ENCODE measurements around the gene BBC3. TPM values are rescaled to one million over a fixed set of nuclear protein-coding genes. Genes with fewer than 3 reads are reported as not detected.
"Not testable (repeated sequence)": the region's sequence is repeated elsewhere in the genome, so short reads cannot be mapped to it uniquely, and the experiment has no call there.

BBC3 gene
- total RNA-seq, result 1 to 10 TPM; 1.8 to 8.0 (median 3.1) TPM
- long read RNA-seq, result 0 reads

- Histone ChIP-seq H3K9me3 (no peaks in the 10 kb centered on the region), H3K27me3 (no peaks in the 10 kb centered on the region), H3K36me3 (no peaks in the 10 kb centered on the region), H3K27ac (peak within 1 kb of the TSS; percentile 56 to 80 (median 70)), H3K4me3 (peak within 1 kb of the TSS; percentile 77 to 97 (median 93)), H3K4me1 (peaks cover 0 to 22% (median 12%) of the 10 kb centered on the region in 4 donors)
- intact Hi-C loops (cut with DNase I), result no loop called here
- TF ChIP-seq, protein P1, sequence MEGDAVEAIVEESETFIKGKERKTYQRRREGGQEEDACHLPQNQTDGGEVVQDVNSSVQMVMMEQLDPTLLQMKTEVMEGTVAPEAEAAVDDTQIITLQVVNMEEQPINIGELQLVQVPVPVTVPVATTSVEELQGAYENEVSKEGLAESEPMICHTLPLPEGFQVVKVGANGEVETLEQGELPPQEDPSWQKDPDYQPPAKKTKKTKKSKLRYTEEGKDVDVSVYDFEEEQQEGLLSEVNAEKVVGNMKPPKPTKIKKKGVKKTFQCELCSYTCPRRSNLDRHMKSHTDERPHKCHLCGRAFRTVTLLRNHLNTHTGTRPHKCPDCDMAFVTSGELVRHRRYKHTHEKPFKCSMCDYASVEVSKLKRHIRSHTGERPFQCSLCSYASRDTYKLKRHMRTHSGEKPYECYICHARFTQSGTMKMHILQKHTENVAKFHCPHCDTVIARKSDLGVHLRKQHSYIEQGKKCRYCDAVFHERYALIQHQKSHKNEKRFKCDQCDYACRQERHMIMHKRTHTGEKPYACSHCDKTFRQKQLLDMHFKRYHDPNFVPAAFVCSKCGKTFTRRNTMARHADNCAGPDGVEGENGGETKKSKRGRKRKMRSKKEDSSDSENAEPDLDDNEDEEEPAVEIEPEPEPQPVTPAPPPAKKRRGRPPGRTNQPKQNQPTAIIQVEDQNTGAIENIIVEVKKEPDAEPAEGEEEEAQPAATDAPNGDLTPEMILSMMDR (IDR thresholded peaks at IDR 0.05), result no peak
- peak; percentile 66 for TF ChIP-seq POLR2A (IDR thresholded peaks at IDR 0.05)
- WGBS (ENCODE audit: insufficient coverage, low coverage, low lambda C conversion rate, missing lambda C conversion rate), result 7% methylated on average over 3 of the region's 43 CpGs
- ATAC-seq, result no peak
- no peak for DNase-seq
Observed at GRCh38 chr19:47230921-47231214, at the start of gene BBC3. TSS of gene BBC3 (minus strand) at chr19:47231199. CDS start at chr19:47228431, 2,768 bp downstream.

- Histone ChIP-seq H3K27ac (no peak overlapping the region), H3K36me3 (no peaks in the 10 kb centered on the region), H3K4me3 (no peak overlapping the region), H3K27me3 (no peaks in the 10 kb centered on the region), H3K4me1 (peaks cover 0 to 5% (median 2%) of the 10 kb centered on the region in 4 donors), H3K9me3 (no peaks in the 10 kb centered on the region)
- DNase-seq (no peak), ATAC-seq (peak; percentile 22 to 55 (median 31))
- whole genome bisulfite sequencing (ENCODE audit: insufficient coverage, low coverage, low lambda C conversion rate, missing lambda C conversion rate), result 82% methylated on average over 7 of the region's 13 CpGs
- no peak for TF ChIP-seq POLR2A (IDR thresholded peaks at IDR 0.05)
- TF ChIP-seq, protein P1 (IDR thresholded peaks at IDR 0.05), result peak; percentile 27 to 35 (median 31)
- intact Hi-C loops (cut with DNase I), result no loop called here
Observed at GRCh38 chr19:47280183-47280797, 49.3 kb upstream of the BBC3 start.

DNA sequence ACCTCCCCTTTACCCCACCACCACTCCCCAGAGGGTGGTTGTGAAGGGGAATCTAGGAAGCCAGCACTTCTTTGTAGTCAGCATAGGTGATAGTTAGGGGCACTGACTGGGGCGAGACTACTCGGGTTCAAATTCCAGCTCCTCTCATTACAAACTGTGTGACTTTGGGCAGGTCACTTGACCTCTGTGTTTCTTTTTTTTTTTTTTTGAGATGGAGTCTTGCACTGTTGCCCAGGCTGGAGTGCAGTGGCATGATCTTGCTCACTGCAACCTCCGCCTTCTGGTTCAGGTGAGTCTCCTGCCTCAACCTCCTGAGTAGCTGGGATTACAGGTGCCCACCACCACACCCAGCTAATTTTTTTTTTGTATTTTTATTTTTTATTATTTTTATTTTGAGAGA is 45.5 kb upstream of the BBC3 start:
- peaks cover 0 to 16% (median 2%) of the 10 kb centered on the region in 4 donors for H3K4me1 ChIP-seq
- H3K27ac ChIP-seq; H3K36me3 ChIP-seq; H3K9me3 ChIP-seq; H3K4me3 ChIP-seq; ATAC-seq; H3K27me3 ChIP-seq; DNase-seq; intact Hi-C loops (cut with DNase I): not testable (repeated sequence)
- 83% methylated on average over 2 of the region's 3 CpGs for WGBS (ENCODE audit: insufficient coverage, low coverage, low lambda C conversion rate, missing lambda C conversion rate)

GRCh38 chr19:47275791-47276461 is 44.9 kb upstream of the BBC3 start:
- Histone ChIP-seq H3K27me3 (no peaks in the 10 kb centered on the region), H3K4me3 (no peak overlapping the region), H3K27ac (no peak overlapping the region), H3K9me3 (no peaks in the 10 kb centered on the region), H3K36me3 (peaks cover 0 to 1% (median under 1%) of the 10 kb centered on the region in 4 donors), H3K4me1 (peaks cover 0 to 16% (median 2%) of the 10 kb centered on the region in 4 donors)
- intact Hi-C loops (cut with DNase I), result no loop called here
- TF ChIP-seq, protein P1 (IDR thresholded peaks at IDR 0.05), result no peak
- TF ChIP-seq POLR2A (IDR thresholded peaks at IDR 0.05), result no peak
- no peak for DNase-seq
- no peak for ATAC-seq
- 56% methylated on average over 2 of the region's 13 CpGs for WGBS (ENCODE audit: insufficient coverage, low coverage, low lambda C conversion rate, missing lambda C conversion rate)

All from right lobe of liver (tissue), 6 donors.